ENCODE data around the gene MEF2A.
A peak's percentile ranks its signal among the peaks of the same experiment; 100 is the strongest.

The MEF2A gene

DNA sequence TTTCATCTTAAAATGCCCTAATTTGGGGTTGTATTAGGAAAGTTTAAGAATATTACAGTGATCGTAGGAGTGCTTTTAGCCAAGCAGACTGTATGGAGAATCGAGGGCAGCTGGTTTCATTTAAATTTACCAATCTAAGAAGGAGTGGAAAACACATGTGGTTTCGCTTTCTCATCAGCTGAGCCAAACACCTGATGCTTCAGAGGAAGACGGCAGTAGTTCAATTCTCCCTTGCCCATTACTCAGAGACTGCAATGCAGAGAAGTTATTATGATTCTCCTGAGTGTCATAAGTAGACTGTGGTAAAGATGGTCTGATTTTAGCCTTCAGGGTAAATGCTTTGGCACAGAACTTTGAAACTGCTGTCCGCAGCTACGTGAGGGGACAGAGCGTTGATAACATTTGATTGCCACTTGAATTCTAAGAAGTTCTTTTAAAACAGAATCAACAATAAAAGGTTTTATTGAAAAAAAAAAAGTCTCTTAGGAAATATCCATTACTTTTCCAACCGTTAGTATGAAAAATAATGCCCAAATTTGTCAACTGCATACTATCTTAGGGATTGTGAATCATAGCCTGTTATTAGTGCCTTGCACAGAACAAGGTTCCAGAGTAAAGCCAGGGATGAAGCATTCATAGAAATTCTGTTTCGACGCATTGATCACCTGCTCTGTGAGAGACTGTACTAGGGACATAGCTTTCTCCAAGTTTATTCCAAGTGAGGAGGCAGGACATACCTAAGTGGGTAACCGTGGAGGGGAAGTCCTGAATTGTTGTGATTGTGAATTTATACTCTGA lies 141.9 kb downstream of the MEF2A start:
- DNase-seq = no peak

- no peak for DNase-seq
Measured at GRCh38 chr15:99708563-99708962, 142.8 kb downstream of the MEF2A start.

GRCh38 chr15:99709243-99709986 lies 143.6 kb downstream of the MEF2A start:
- DNase-seq = no peak

GRCh38 chr15:99711625-99712024 lies 145.8 kb downstream of the MEF2A start:
- DNase-seq = no peak

GRCh38 chr15:99712415-99712814 lies 146.6 kb downstream of the MEF2A start:
- no peak for DNase-seq

- DNase-seq = no peak
Measured at GRCh38 chr15:99716540-99717095, 150.8 kb downstream of the MEF2A start.

DNA sequence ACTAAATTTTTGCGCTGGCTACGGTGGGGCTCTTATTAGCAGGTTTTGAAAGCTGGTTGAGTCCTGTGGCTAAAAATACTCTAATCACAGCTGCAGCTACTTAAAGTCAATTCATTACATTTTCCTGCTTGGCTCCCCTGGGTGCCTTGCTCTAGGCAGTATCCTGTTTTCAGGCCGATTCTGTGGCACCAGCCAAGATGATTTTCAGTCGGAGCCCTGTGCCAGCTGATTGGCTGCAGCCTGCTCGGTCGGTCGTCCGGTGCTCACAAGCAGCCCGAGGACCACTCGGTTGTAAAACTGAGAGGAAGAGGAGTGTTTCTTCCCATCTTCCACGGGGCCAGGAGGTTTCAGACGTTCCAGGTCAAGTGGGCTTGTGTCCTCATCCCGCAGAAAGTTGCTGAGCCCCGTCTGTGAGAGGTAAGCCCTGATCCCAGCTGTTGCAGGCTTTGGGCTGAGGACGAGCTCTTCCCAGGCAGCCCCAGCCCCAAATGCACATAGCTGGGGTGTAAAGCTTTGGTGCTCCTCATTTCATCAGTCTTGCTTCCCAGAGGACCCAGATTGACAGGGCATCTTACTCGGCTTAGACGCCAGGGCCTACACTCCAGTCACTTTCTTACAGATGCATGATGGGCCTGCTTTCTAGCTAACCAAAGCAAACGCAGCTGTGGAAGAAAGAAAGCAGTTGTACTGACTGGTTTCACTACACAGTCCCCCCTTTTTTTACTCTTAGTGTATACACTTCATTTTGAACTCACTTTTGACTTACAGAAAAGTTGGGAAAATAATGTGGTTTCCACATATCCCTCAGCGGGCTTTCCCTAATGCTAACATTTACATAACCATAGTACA lies 151.6 kb downstream of the MEF2A start:
- no peak for DNase-seq

GRCh38 chr15:99718421-99718820 lies 152.6 kb downstream of the MEF2A start:
- no peak for DNase-seq

- DNase-seq = peak; percentile 91
Measured at GRCh38 chr15:99719096-99719541, 153.3 kb downstream of the MEF2A start.

GRCh38 chr15:99720533-99720932 lies 154.7 kb downstream of the MEF2A start:
- no peak for DNase-seq

GRCh38 chr15:99721104-99721778 lies 155.5 kb downstream of the MEF2A start:
- DNase-seq = no peak

DNA sequence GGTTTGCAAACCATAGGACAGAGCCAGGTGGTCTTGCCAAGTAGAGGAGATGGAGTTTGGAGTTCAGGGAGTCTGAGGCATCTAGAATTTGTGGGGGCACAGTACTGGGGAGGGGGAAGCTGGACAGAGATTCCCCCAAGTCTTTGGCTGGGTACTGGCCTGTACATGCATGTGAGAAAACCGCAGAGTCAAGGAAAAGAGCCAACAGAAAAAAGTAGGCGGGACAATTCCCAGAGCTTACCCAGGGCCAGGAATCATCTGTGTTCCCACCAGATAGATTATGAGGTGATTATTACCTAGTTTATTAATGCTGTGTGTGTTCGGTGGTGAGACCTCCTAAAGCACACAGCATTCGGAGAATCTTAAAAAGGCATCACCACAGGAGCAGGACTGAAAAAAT lies 156.1 kb downstream of the MEF2A start:
- DNase-seq = no peak

DNA sequence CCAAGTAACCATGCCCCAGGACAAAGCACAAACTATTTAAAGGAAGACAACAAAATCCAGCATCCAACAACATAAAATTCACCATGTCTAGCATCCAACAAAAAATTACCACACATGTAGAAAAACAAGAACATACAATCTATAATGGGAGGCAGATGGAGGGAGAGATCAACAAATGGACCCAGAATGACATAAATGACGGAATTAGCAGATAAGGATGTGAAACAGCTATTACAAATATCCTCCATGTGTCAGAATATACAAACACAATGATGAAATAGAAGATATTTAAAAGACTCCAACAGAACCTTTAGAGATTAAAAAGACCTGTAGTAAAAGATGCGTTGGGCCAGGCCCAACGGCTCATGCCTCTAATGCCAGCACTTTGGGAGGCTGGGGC lies 156.6 kb downstream of the MEF2A start:
- no peak for DNase-seq

DNA sequence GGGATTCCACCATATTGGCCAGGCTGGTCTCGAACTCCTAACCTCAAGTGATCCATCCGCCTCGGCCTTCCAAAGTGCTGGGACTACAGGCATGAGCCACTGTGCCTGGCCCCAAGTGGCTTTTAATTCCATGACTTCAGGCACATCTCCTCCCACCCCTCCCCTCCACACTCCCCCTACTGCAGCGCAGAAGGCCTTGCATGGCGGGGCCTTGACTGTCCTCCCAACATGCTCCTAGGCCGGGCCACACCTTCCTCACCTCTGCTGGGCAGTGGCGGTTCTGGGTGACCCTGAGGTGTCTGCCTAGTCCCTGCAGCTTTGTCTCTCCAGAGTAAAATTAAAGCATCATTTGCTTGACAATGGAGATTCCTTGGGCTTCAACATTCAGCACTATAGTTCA lies 160.5 kb downstream of the MEF2A start:
- no peak for DNase-seq

DNA sequence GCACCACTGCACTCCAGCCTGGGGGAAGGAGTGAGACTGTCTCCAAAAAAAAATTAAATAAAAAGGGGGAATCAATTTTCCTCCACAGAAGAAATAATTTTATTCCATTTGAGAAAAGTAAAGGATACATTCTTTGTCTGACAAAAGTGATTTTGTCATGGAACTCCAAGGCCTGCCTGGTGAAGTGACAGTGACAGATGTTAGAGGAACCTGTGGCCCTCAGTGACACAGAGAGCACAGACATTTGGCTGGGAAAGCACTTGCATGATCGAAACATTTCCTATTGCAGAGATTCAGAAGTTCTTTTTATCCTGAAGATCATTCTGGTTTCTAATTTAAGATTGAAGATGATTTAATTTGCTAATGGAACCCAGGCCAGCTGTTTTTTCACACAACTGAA lies 161.5 kb downstream of the MEF2A start:
- no peak for DNase-seq

DNA sequence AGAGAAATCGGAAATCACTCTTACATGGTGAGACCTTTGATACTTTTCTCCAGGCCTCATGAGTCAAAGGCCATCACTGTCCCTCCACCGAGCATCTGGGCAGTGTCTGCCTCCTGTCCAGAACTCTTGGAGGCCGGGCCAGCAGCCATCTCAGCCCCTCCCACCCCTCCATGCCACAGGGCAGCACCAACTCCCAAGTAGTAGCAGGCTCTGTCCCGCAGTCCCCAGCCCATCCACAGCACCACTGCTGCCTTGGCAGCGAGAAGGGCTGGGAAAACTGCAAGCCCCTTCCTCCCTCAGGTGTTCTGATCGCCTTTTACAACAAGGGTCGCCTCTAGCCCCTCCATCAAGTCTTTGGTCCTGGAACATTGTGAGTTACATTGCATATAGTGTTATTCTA lies 161.9 kb downstream of the MEF2A start:
- no peak for DNase-seq

GRCh38 chr15:99728916-99729315 lies 163.1 kb downstream of the MEF2A start:
- DNase-seq = no peak

GRCh38 chr15:99729327-99729726 lies 163.5 kb downstream of the MEF2A start:
- DNase-seq = no peak

DNA sequence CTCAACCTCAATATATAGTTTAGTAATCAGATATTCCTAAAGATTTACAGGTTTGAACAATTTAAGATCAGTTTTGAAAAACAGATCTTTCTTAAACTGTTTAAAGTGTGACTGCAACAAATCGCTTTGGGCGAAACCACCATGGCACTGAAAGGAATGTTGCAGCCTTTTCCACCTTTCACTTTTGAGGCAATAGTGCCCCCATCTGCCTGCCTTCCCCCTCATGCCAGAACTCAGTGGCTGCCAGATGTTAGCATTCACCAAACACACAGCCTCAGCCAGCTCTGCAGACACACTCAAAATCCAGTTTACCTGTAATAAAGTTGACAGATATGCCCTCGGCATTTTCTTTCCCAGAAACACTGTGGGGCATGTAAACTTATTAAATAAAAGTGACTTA lies 164.1 kb downstream of the MEF2A start:
- DNase-seq = peak; percentile 60

- DNase-seq = no peak
Measured at GRCh38 chr15:99731336-99732123, 165.7 kb downstream of the MEF2A start.

- DNase-seq = no peak
Measured at GRCh38 chr15:99732124-99732750, 166.5 kb downstream of the MEF2A start.
